ENCODE results near the gene UVRAG.
"Not testable (repeated sequence)": the region's sequence is repeated elsewhere in the genome, so short reads cannot be mapped to it uniquely, and the experiment has no call there.

UVRAG gene

GRCh38 chr11:76073724-76074123, 258.7 kb downstream of the UVRAG start:
- Histone ChIP-seq H4K20me1 (ENCODE audit: insufficient read depth, low read length) (no peaks in the 10 kb centered on the region), H3K9ac (ENCODE audit: low read length) (no peak overlapping the region), H3K79me2 (ENCODE audit: insufficient read depth, low read length) (no peaks in the 10 kb centered on the region), H3K4me1 (ENCODE audit: insufficient read depth, low read length, severe bottlenecking) (peaks cover 5% of the 10 kb centered on the region), H3F3A (ENCODE audit: insufficient read depth, low read length) (no peaks in the 10 kb centered on the region), H3K9me3 (ENCODE audit: low read length) (no peaks in the 10 kb centered on the region), H3K27me3 (ENCODE audit: insufficient read depth, low read length) (no peaks in the 10 kb centered on the region), H3K27ac (ENCODE audit: low read depth, low read length, poor library complexity, severe bottlenecking) (no peak overlapping the region), H3K4me3 (ENCODE audit: low read depth, low read length, poor library complexity, severe bottlenecking) (no peak overlapping the region), H3K36me3 (ENCODE audit: insufficient read depth, low read length) (peaks cover 12% of the 10 kb centered on the region; the same call in 1 of the 2 replicates), H3K4me2 (ENCODE audit: low read length) (no peak overlapping the region), H3K9me2 (ENCODE audit: low read depth, low read length) (no peaks in the 10 kb centered on the region), H2AFZ (ENCODE audit: low read length) (no peak overlapping the region)
- TF ChIP-seq, protein P1, sequence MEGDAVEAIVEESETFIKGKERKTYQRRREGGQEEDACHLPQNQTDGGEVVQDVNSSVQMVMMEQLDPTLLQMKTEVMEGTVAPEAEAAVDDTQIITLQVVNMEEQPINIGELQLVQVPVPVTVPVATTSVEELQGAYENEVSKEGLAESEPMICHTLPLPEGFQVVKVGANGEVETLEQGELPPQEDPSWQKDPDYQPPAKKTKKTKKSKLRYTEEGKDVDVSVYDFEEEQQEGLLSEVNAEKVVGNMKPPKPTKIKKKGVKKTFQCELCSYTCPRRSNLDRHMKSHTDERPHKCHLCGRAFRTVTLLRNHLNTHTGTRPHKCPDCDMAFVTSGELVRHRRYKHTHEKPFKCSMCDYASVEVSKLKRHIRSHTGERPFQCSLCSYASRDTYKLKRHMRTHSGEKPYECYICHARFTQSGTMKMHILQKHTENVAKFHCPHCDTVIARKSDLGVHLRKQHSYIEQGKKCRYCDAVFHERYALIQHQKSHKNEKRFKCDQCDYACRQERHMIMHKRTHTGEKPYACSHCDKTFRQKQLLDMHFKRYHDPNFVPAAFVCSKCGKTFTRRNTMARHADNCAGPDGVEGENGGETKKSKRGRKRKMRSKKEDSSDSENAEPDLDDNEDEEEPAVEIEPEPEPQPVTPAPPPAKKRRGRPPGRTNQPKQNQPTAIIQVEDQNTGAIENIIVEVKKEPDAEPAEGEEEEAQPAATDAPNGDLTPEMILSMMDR (IDR thresholded peaks at IDR 0.05; ENCODE audit: low read length) = no peak
- no peak for TF ChIP-seq EZH2 (IDR thresholded peaks at IDR 0.05; ENCODE audit: borderline replicate concordance, low read length)

DNA sequence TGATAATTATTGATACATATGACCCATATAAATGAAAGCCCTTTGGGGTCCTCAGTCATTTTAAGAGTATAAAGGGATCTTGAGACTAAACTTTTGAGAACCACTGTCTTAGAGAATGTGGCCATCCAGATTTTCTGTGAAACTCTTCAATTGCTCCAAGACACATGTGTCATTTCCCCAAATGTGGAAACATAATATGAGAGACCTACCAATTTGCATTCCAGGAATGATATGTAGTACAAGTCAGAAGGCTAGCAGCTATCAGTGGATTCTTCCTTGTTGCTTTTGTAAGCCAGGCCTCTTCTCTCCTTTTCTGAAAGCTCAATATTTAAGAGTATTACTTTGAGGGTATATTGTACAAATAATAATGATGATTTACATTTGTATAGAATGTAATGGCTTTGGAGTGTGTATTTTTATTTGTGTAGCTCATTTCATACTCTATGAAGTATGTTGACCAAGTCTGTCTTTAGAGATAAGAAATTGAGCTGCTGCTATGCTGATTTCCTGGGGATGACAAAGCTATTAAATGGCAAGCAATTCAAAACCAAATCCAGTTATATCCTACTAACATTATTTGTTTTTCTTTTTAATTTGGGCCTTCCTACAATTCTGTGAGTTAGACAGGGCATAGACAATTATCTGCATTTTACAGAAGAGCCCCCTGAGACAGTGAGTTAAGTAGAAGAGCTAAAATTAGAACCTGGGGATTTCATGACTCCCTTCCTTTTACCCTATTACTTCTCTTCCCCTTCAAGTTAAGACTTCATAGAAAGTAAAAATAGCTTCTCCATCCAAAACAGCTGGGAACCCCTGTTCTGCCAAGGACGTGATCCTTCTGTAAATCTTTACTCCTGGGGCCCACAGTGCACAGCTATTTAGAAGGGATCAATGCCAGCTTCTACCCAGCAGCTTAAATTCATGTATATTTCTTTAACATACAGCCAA, 259.4 kb downstream of the UVRAG start:
- no peak overlapping the region for H3K4me3 ChIP-seq (ENCODE audit: low read depth, low read length, poor library complexity, severe bottlenecking)
- H3K36me3 ChIP-seq (ENCODE audit: insufficient read depth, low read length) = peaks cover 8% of the 10 kb centered on the region; the same call in 1 of the 2 replicates
- H3F3A ChIP-seq (ENCODE audit: insufficient read depth, low read length) = no peaks in the 10 kb centered on the region; the same call in 1 of the 2 replicates
- TF ChIP-seq EZH2 (IDR thresholded peaks at IDR 0.05; ENCODE audit: borderline replicate concordance, low read length) = no peak
- TF ChIP-seq, protein P1 (IDR thresholded peaks at IDR 0.05; ENCODE audit: low read length) = no peak
- H4K20me1 ChIP-seq (ENCODE audit: insufficient read depth, low read length) = no peaks in the 10 kb centered on the region
- H3K79me2 ChIP-seq (ENCODE audit: insufficient read depth, low read length) = no peaks in the 10 kb centered on the region
- no peak overlapping the region for H3K9ac ChIP-seq (ENCODE audit: low read length)
- peaks cover 5% of the 10 kb centered on the region for H3K4me1 ChIP-seq (ENCODE audit: insufficient read depth, low read length, severe bottlenecking)
- H3K27ac ChIP-seq (ENCODE audit: low read depth, low read length, poor library complexity, severe bottlenecking) = no peak overlapping the region
- no peak overlapping the region for H3K4me2 ChIP-seq (ENCODE audit: low read length)
- no peaks in the 10 kb centered on the region for H3K9me3 ChIP-seq (ENCODE audit: low read length)
- no peaks in the 10 kb centered on the region for H3K9me2 ChIP-seq (ENCODE audit: low read depth, low read length)
- H3K27me3 ChIP-seq (ENCODE audit: insufficient read depth, low read length) = no peaks in the 10 kb centered on the region
- H2AFZ ChIP-seq (ENCODE audit: low read length) = no peak overlapping the region

- H3K9me2 ChIP-seq (ENCODE audit: low read depth, low read length) = no peaks in the 10 kb centered on the region
- no peak overlapping the region for H2AFZ ChIP-seq (ENCODE audit: low read length)
- no peaks in the 10 kb centered on the region for H3K27me3 ChIP-seq (ENCODE audit: insufficient read depth, low read length)
- peaks cover 15% of the 10 kb centered on the region; the same call in 1 of the 2 replicates for H3K36me3 ChIP-seq (ENCODE audit: insufficient read depth, low read length)
- H3K27ac ChIP-seq (ENCODE audit: low read depth, low read length, poor library complexity, severe bottlenecking) = no peak overlapping the region
- H3F3A ChIP-seq (ENCODE audit: insufficient read depth, low read length) = peaks cover 3% of the 10 kb centered on the region; the same call in 1 of the 2 replicates
- H3K4me1 ChIP-seq (ENCODE audit: insufficient read depth, low read length, severe bottlenecking) = peaks cover 5% of the 10 kb centered on the region
- no peak overlapping the region for H3K4me2 ChIP-seq (ENCODE audit: low read length)
- H3K9me3 ChIP-seq (ENCODE audit: low read length) = no peaks in the 10 kb centered on the region
- TF ChIP-seq, protein P1 (IDR thresholded peaks at IDR 0.05; ENCODE audit: low read length) = no peak
- no peak for TF ChIP-seq EZH2 (IDR thresholded peaks at IDR 0.05; ENCODE audit: borderline replicate concordance, low read length)
- no peaks in the 10 kb centered on the region for H4K20me1 ChIP-seq (ENCODE audit: insufficient read depth, low read length)
- H3K9ac ChIP-seq (ENCODE audit: low read length) = no peak overlapping the region
- H3K4me3 ChIP-seq (ENCODE audit: low read depth, low read length, poor library complexity, severe bottlenecking) = no peak overlapping the region
- no peaks in the 10 kb centered on the region for H3K79me2 ChIP-seq (ENCODE audit: insufficient read depth, low read length)
These were observed 260.7 kb downstream of the UVRAG start for GRCh38 chr11:76075716-76076115.

- H3K4me3 ChIP-seq (ENCODE audit: low read depth, low read length, poor library complexity, severe bottlenecking); H3K9me2 ChIP-seq (ENCODE audit: low read depth, low read length); H3K4me2 ChIP-seq (ENCODE audit: low read length); H3K9me3 ChIP-seq (ENCODE audit: low read length); H3K27me3 ChIP-seq (ENCODE audit: insufficient read depth, low read length); H3K9ac ChIP-seq (ENCODE audit: low read length); H3K27ac ChIP-seq (ENCODE audit: low read depth, low read length, poor library complexity, severe bottlenecking); H3K79me2 ChIP-seq (ENCODE audit: insufficient read depth, low read length); H3F3A ChIP-seq (ENCODE audit: insufficient read depth, low read length); H4K20me1 ChIP-seq (ENCODE audit: insufficient read depth, low read length); H3K4me1 ChIP-seq (ENCODE audit: insufficient read depth, low read length, severe bottlenecking); H2AFZ ChIP-seq (ENCODE audit: low read length): not testable (repeated sequence)
- H3K36me3 ChIP-seq (ENCODE audit: insufficient read depth, low read length) = peaks cover 15% of the 10 kb centered on the region; the same call in 1 of the 2 replicates
These were observed 261.2 kb downstream of the UVRAG start for GRCh38 chr11:76076253-76076652.

All from OCI-LY1 (cell line).